Measurements from ENCODE around the gene NDUFS8.
A peak's percentile ranks its signal among the peaks of the same experiment; 100 is the strongest.

NDUFS8 gene

GRCh38 chr11:68003846-68004550, 26.5 kb upstream of the NDUFS8 start, which contains the start of gene UNC93B1:
Gene UNC93B1 (minus strand): TSS chr11:68004097. CDS start chr11:68004043, 54 bp downstream.
- no peak for DNase-seq

- DNase-seq = no peak
Observed at GRCh38 chr11:68004551-68005335, 25.7 kb upstream of the NDUFS8 start.

GRCh38 chr11:68006606-68007166, 23.8 kb upstream of the NDUFS8 start:
- DNase-seq = no peak

GRCh38 chr11:68007498-68008380, 22.7 kb upstream of the NDUFS8 start:
- DNase-seq = no peak

GRCh38 chr11:68008381-68009337, 21.8 kb upstream of the NDUFS8 start:
- DNase-seq = peak; percentile 15

- DNase-seq = no peak
Observed at GRCh38 chr11:68009391-68010089, 20.9 kb upstream of the NDUFS8 start.

GRCh38 chr11:68010090-68011041, 20.1 kb upstream of the NDUFS8 start, which contains the start of gene ALDH3B1:
Gene ALDH3B1 (plus strand): TSS chr11:68010327. CDS start chr11:68015298, 4,971 bp downstream.
- no peak for DNase-seq

- DNase-seq = no peak
Observed at GRCh38 chr11:68011051-68011943, 19.2 kb upstream of the NDUFS8 start.

- DNase-seq = no peak
Observed at GRCh38 chr11:68012044-68012842, 18.2 kb upstream of the NDUFS8 start.

GRCh38 chr11:68012843-68013610, 17.5 kb upstream of the NDUFS8 start:
- no peak for DNase-seq

GRCh38 chr11:68013611-68014156, 16.8 kb upstream of the NDUFS8 start:
- peak; percentile 40 for DNase-seq

- DNase-seq = peak; percentile 54
Observed at GRCh38 chr11:68014157-68014946, 16.1 kb upstream of the NDUFS8 start.

GRCh38 chr11:68014947-68015447, 15.5 kb upstream of the NDUFS8 start:
- no peak for DNase-seq

- no peak for DNase-seq
Observed at GRCh38 chr11:68015467-68015866, 15.0 kb upstream of the NDUFS8 start.

- no peak for DNase-seq
Observed at GRCh38 chr11:68016161-68016903, 14.1 kb upstream of the NDUFS8 start.
